GM12872 (cell line): Measurements from ENCODE around the gene NR2F2.

Source experiments
- TF ChIP-seq, protein P1 (sequence below): IDR thresholded peaks from 3 replicates; pipeline ENCODE4 v1.5.1; 2011; ENCODE audit warnings: low read depth, mild to moderate bottlenecking, low read length, moderate library complexity; ENCODE audit not compliant: insufficient read depth

NR2F2 gene

DNA sequence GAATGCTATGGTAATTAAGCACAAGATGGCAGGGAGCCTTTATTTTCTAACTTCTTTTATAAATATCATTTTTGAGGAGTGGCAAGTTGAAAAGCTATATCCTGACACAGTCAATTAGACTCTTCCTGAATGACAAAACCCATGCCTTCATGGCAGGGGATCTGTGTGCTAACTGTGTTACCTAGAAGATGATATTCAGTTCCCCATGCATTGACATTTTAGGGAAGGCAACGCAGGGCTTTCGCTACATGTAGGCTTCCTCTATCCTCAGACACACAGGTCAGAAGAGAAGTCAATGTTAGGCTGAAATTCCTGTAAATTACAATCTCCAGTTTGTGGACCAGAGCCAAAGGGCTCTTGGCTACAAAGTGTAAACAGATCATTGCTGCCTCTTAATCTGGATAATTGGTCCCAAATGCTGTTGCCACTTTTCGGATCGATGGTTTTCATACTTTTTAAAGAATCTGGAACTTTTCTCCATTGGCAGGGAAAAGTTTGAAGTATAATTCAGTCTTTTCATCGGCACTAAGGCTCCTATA lies 22.6 kb upstream of the NR2F2 start:
- TF ChIP-seq, protein P1, sequence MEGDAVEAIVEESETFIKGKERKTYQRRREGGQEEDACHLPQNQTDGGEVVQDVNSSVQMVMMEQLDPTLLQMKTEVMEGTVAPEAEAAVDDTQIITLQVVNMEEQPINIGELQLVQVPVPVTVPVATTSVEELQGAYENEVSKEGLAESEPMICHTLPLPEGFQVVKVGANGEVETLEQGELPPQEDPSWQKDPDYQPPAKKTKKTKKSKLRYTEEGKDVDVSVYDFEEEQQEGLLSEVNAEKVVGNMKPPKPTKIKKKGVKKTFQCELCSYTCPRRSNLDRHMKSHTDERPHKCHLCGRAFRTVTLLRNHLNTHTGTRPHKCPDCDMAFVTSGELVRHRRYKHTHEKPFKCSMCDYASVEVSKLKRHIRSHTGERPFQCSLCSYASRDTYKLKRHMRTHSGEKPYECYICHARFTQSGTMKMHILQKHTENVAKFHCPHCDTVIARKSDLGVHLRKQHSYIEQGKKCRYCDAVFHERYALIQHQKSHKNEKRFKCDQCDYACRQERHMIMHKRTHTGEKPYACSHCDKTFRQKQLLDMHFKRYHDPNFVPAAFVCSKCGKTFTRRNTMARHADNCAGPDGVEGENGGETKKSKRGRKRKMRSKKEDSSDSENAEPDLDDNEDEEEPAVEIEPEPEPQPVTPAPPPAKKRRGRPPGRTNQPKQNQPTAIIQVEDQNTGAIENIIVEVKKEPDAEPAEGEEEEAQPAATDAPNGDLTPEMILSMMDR, result no peak

DNA sequence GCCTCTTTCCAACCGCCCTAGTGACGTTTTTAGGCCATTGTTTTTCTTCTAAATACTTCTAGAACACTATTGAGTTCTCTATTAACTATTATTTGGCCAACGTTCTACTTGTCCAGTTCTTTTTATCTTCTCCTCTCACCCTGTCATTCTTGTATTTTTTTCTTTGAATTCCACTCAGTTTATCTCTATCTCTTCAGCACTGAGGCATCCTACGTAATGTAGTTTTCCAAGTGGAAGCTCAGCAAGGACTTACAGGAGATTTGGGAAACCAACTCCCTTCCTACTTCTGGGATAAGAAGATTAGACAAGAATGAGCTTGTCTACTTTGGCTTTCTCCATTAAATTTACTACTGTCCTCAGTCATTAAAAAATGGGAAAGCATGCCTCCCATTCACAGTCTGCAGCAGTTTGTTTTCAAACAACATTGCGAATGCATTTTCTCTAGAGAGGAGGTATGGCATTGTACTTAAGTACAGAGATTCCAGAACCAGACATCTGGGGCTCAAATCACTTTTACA lies 21.3 kb upstream of the NR2F2 start:
- TF ChIP-seq, protein P1, result no peak

DNA sequence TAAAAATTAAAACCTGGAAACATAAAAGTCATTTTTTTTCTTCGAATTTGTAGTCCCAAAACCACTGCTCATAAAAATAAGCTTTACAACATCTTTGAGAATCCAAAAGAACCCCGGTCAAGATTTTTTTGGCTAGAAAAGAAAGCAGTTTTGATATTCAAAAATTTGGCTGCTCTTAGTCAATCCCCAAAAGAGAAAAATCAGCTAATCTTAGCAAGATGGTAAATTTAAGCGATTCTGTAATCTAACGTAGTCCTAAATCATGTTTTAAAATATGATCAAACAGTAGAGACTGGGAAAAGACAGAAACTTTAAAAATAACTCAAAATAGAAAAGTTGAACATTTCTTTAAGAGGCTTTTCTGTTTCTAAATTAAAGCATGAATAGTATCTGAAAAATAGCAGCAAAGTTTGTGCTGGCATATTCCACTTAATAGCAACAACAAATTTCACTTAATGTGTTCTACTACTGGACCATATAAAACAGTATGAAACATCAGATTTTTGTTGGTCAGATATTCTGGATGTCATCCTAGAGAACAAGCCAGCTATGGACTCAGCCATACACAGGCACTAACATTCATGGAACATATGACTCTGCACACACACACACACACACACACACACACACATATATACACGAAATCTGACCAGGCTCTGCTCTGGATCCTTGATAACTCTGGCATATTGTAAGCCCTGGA lies 19.1 kb upstream of the NR2F2 start:
- TF ChIP-seq, protein P1, result no peak

DNA sequence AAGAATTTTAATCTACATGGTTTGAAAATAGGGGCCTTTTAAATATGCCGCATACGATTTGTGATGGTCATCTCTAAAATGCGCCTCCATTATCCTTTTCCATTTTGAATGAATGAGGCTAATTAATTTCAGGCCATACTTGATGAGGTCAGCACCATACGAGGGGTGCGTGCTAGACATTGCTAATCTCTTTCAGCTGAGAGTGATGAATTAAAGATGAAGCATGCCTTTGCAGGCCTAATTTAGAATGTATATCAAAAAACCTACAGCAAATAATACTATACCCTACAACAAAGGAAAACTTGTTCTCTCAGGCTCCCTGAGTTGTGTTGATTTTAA lies 18.6 kb upstream of the NR2F2 start:
- TF ChIP-seq, protein P1, result no peak

DNA sequence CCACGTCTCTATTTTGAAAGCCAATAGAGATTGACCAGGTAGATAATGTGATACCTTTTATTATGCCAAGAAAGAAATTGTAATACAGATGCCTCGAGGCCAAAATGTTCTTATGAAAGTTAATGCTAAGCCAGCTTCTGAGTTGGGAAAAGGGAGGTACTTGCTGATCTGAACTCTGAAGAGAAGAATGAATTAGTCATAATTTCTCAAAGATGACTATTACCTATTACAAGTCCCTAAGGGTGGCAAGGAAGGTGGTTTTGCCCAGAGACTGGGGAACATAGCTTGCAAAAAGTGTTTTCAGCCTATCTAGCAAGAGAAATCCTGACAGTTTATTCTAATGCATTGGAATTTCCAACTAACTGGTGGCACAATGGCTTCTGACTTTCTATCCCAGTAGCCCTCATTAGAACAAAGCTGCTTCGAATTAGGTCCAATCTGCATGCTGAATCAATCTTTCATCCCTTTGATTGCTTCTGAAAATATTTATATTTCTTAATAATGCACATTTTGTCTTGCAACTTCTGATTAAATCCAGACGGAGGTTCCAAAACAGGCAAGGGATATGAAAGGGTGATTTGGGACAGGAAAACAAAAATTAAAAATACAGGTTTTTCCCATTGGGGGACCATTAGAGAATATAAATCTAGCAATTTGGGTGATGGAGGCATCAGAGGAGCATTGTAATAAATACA lies 17.7 kb upstream of the NR2F2 start:
- TF ChIP-seq, protein P1, result no peak

DNA sequence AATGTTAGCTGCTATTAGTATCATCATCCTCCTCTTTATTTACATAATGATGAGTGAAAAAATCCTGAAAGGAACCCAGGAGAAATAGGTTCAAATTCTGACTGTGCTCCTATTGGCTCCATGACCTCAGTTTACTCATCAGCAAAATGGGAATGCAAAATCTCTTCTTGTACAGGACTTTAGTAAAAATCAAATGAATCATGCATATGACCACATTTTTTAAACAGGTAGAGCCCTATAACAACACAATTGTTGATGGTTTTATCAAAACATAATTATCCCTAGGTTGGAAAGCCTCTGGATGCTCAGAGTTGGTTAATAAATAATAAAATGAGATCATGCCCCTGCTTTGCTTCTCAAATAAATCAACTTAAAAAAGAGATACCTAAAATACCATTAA lies 16.0 kb upstream of the NR2F2 start:
- TF ChIP-seq, protein P1, result no peak

DNA sequence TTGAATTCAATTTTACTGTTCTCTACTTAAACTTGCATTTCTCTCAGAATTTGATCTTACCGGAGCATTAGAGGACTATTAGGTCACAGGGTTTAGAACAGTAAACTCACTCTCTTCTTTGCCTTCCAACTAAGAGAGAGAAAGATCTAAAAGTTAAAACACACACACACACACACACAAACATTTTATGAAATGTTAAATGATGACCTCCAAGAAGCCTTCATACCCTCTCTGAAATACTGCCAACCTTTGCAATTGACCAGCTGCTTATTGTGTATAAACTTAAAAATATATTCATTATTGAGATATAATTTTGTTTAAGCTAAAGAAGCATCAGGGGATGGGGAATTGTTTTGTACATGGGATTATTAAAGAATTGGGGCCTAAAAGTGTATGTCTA lies 15.5 kb upstream of the NR2F2 start:
- TF ChIP-seq, protein P1, result no peak
